ENCODE results near the gene CLNK. TPM values are rescaled to one million over a fixed set of nuclear protein-coding genes. Genes with fewer than 3 reads are reported as not detected.

The CLNK gene
- total and polyA plus RNA-seq, 12 donors: 0.07 to 0.35 (median 0.26) TPM; not detected in 9

DNA sequence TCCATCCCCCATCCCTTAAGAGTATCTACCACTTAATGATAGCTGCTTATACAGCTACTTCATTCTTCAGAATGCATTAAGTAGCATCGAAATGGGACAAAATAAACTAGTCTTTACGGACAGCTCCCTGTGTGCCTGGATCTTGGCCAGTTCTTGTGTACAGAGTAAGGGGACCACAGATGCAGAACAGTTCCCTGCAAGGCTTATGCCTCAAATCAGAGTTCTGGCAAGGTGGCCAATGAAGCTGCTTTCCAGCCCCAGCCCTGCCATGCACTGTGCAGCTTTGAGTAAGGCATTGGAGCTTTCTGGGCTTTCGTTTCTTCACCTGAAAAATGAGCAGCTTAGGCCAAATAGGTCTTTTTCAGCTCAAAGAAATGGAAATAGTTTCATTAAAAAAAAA lies 14.2 kb downstream of the CLNK start:
- H3K36me3 ChIP-seq (replicated peaks in 1 of 2): no peaks in the 10 kb centered on the region
- no peaks in the 10 kb centered on the region for H3K9me3 ChIP-seq (replicated peaks in 1 of 3)
- DNase-seq: no peak
- no peak overlapping the region for H3K27ac ChIP-seq
- no peaks in the 10 kb centered on the region for H3K4me1 ChIP-seq (replicated peaks in 1 of 2)
- no peak overlapping the region for H3K4me3 ChIP-seq
- H3K27me3 ChIP-seq: no peaks in the 10 kb centered on the region
- intact Hi-C loops (cut with DNase I): no loop called here
- WGBS, 4 donors: 76 to 86% (median 84%) methylated on average over 3 of the region's 3 CpGs
- no peak for TF ChIP-seq POLR2A (IDR thresholded peaks at IDR 0.05)
- no peak for TF ChIP-seq CTCF (IDR thresholded peaks at IDR 0.05)

DNA sequence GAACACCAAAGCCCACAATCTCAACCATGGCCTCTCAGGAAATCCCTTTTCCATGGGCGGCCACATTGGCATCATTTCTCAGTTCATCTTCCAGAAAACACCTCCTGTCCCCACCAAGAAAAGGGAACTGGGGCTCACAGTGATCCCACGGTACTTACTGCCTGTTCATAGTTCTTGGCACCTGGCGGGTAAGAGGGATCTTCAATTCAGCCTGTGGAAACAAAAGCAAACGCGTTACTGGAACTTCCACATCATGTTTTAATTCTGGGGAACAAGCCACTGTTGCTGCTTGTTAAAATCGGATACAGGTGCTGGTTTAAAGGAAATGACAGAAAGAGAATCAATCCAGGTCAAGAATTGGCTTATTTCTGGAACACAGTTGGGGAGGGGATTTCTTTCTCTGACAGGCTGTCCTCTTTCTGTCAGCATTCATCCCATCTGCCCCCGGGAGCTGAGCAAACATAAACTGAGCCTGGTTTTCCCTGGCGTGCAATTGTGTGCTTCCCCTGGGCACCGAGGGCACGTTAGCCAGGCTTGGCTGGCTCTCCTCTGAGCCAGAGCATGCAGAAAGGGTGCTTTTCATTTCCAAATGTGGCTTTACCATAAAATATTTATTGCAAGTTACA lies 16.8 kb downstream of the CLNK start:
- TF ChIP-seq POLR2A (IDR thresholded peaks at IDR 0.05): no peak
- TF ChIP-seq CTCF (IDR thresholded peaks at IDR 0.05): no peak

GRCh38 chr4:10666616-10667015 lies 18.0 kb downstream of the CLNK start:
- Histone ChIP-seq H3K4me3 (no peak overlapping the region), H3K4me1 (replicated peaks in 1 of 2) (no peaks in the 10 kb centered on the region), H3K27ac (no peak overlapping the region), H3K9me3 (replicated peaks in 1 of 3) (no peaks in the 10 kb centered on the region), H3K27me3 (no peaks in the 10 kb centered on the region), H3K36me3 (replicated peaks in 1 of 2) (no peaks in the 10 kb centered on the region)
- no peak for TF ChIP-seq POLR2A (IDR thresholded peaks at IDR 0.05)
- TF ChIP-seq CTCF (IDR thresholded peaks at IDR 0.05): no peak
- DNase-seq: no peak
- intact Hi-C loops (cut with DNase I): no loop called here
- 64 to 81% (median 75%) methylated on average over 6 of the region's 6 CpGs for WGBS, 4 donors

More for the DNA sequence above, 16.8 kb downstream of the CLNK start:
- no peak overlapping the region for H3K27ac ChIP-seq
- intact Hi-C loops (cut with DNase I): no loop called here
- 60 to 81% (median 70%) methylated on average over 10 of the region's 10 CpGs for WGBS, 4 donors
- H3K36me3 ChIP-seq (replicated peaks in 1 of 2): no peaks in the 10 kb centered on the region
- H3K9me3 ChIP-seq (replicated peaks in 1 of 3): no peaks in the 10 kb centered on the region
- no peaks in the 10 kb centered on the region for H3K4me1 ChIP-seq (replicated peaks in 1 of 2)
- no peak overlapping the region for H3K4me3 ChIP-seq
- DNase-seq: no peak
- no peaks in the 10 kb centered on the region for H3K27me3 ChIP-seq

- Histone ChIP-seq H3K27ac (no peak overlapping the region), H3K36me3 (replicated peaks in 1 of 2) (no peaks in the 10 kb centered on the region), H3K4me1 (replicated peaks in 1 of 2) (no peaks in the 10 kb centered on the region), H3K4me3 (no peak overlapping the region), H3K9me3 (replicated peaks in 1 of 3) (no peaks in the 10 kb centered on the region), H3K27me3 (no peaks in the 10 kb centered on the region)
- WGBS, 4 donors: 24 to 40% (median 30%) methylated on average over 3 to 5 of the region's 5 CpGs
- TF ChIP-seq POLR2A (IDR thresholded peaks at IDR 0.05) (no peak), CTCF (IDR thresholded peaks at IDR 0.05) (no peak)
- DNase-seq: peak in 2 of 7 donors; percentile 5 to 11
- intact Hi-C loops (cut with DNase I): no loop called here
Observed at GRCh38 chr4:10664408-10664807, 20.2 kb downstream of the CLNK start.
